K562 (cell line): Measurements from ENCODE around the gene RNPEPL1. TPM values are rescaled to one million over a fixed set of nuclear protein-coding genes. Genes with fewer than 3 reads are reported as not detected.

Source experiments
- CREBBP ChIP-seq: IDR thresholded peaks from one replicate; pipeline ENCODE4 v1.6.1; 2012; ENCODE audit warnings: low read depth, mild to moderate bottlenecking, control low read depth, inconsistent platforms, low read length
- SLC30A9 ChIP-seq: fragments of 250-450 bp; sonication (Bioruptor Pico); IDR thresholded peaks from 2 replicates; pipeline ENCODE4 v1.8.0; 2022; ENCODE audit warnings: mild to moderate bottlenecking, moderate library complexity
- polyA plus RNA-seq, 8 experiments: library from polyadenylated mRNA; depleted of rRNA in 4 of 8; stranded (reverse) in 5 of 8; unstranded in 3 of 8; fragments of >200 nt; fragmentation: Nextera tagmentation in 2 of 8; fragmentation: Illumina TruSeq in 1 of 8; extraction: Ambion mirVana in 2 of 8; extraction: Trizol in 1 of 8; gene quantifications; 2 replicates each; pipeline versions ENCODE4 v1.2.1 to v1.2.3, GENCODE V29; 2011 to 2014; ENCODE audit warnings: inconsistent platforms in 1 of 8, missing spikeins in 1 of 8
- total RNA-seq, 7 experiments: library from RNA; depleted of rRNA in 6 of 7; stranded (reverse); fragments of >200 nt in 6 of 7; fragmentation: Illumina TruSeq in 2 of 7; extraction: Trizol in 2 of 7; gene quantifications; 2 replicates each; pipeline versions ENCODE4 v1.2.1 to v1.2.3, GENCODE V29; 2011 to 2021; ENCODE audit warnings: low replicate concordance in 1 of 7
- TF ChIP-seq, protein P1 (sequence below): conservative IDR thresholded peaks from 2 replicates; pipeline ENCODE4 v1.6.1; 2011; ENCODE audit warnings: low read depth, mild to moderate bottlenecking, low read length; ENCODE audit not compliant: control insufficient read depth
- TF ChIP-seq, protein P2 (sequence below): IDR thresholded peaks from 2 replicates; pipeline ENCODE4 v1.6.1; 2011; ENCODE audit warnings: borderline replicate concordance, low read depth, mild to moderate bottlenecking, moderate library complexity, low read length; ENCODE audit not compliant: insufficient read depth, poor library complexity, severe bottlenecking
- TF ChIP-seq, protein P3 (sequence below): fragments of 250-450 bp; sonication (Bioruptor Pico); IDR thresholded peaks from 2 replicates; pipeline ENCODE4 v1.4.0; 2020

RNPEPL1 gene
- total and polyA plus RNA-seq, 9 of the 15 experiments (the other 6 are each of a cell fraction or from before 2014, with no cell fraction given): 0.07 to 38.7 (median 5.6) TPM

DNA sequence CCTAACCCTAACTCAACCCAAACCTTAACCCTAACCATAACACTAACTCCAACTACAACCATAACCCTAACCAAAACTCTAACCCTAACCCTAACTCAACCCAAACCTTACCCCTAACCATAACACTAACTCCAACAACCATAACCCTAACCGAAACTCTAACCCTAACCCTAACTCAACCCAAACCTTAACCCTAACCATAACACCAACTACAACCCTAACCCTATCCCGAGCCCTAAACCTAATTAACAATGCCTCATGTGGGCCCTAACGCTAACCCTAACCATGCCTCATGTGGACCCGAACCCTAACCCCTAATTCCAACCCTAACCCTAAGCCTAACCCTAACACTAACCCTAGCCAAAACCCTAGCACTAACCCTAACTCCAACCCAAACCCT lies 45.5 kb downstream of the RNPEPL1 start (continued):
- TF ChIP-seq, protein P1, sequence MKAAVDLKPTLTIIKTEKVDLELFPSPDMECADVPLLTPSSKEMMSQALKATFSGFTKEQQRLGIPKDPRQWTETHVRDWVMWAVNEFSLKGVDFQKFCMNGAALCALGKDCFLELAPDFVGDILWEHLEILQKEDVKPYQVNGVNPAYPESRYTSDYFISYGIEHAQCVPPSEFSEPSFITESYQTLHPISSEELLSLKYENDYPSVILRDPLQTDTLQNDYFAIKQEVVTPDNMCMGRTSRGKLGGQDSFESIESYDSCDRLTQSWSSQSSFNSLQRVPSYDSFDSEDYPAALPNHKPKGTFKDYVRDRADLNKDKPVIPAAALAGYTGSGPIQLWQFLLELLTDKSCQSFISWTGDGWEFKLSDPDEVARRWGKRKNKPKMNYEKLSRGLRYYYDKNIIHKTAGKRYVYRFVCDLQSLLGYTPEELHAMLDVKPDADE: no peak
- TF ChIP-seq CREBBP: peak; percentile 75
- no peak for TF ChIP-seq SLC30A9 (CRISPR knock-in tag)
- TF ChIP-seq, protein P2, sequence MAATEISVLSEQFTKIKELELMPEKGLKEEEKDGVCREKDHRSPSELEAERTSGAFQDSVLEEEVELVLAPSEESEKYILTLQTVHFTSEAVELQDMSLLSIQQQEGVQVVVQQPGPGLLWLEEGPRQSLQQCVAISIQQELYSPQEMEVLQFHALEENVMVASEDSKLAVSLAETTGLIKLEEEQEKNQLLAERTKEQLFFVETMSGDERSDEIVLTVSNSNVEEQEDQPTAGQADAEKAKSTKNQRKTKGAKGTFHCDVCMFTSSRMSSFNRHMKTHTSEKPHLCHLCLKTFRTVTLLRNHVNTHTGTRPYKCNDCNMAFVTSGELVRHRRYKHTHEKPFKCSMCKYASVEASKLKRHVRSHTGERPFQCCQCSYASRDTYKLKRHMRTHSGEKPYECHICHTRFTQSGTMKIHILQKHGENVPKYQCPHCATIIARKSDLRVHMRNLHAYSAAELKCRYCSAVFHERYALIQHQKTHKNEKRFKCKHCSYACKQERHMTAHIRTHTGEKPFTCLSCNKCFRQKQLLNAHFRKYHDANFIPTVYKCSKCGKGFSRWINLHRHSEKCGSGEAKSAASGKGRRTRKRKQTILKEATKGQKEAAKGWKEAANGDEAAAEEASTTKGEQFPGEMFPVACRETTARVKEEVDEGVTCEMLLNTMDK: no peak
- TF ChIP-seq, protein P3, sequence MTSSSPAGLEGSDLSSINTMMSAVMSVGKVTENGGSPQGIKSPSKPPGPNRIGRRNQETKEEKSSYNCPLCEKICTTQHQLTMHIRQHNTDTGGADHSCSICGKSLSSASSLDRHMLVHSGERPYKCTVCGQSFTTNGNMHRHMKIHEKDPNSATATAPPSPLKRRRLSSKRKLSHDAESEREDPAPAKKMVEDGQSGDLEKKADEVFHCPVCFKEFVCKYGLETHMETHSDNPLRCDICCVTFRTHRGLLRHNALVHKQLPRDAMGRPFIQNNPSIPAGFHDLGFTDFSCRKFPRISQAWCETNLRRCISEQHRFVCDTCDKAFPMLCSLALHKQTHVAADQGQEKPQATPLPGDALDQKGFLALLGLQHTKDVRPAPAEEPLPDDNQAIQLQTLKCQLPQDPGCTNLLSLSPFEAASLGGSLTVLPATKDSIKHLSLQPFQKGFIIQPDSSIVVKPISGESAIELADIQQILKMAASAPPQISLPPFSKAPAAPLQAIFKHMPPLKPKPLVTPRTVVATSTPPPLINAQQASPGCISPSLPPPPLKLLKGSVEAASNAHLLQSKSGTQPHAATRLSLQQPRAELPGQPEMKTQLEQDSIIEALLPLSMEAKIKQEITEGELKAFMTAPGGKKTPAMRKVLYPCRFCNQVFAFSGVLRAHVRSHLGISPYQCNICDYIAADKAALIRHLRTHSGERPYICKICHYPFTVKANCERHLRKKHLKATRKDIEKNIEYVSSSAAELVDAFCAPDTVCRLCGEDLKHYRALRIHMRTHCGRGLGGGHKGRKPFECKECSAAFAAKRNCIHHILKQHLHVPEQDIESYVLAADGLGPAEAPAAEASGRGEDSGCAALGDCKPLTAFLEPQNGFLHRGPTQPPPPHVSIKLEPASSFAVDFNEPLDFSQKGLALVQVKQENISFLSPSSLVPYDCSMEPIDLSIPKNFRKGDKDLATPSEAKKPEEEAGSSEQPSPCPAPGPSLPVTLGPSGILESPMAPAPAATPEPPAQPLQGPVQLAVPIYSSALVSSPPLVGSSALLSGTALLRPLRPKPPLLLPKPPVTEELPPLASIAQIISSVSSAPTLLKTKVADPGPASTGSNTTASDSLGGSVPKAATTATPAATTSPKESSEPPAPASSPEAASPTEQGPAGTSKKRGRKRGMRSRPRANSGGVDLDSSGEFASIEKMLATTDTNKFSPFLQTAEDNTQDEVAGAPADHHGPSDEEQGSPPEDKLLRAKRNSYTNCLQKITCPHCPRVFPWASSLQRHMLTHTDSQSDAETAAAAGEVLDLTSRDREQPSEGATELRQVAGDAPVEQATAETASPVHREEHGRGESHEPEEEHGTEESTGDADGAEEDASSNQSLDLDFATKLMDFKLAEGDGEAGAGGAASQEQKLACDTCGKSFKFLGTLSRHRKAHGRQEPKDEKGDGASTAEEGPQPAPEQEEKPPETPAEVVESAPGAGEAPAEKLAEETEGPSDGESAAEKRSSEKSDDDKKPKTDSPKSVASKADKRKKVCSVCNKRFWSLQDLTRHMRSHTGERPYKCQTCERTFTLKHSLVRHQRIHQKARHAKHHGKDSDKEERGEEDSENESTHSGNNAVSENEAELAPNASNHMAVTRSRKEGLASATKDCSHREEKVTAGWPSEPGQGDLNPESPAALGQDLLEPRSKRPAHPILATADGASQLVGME: no peak
